ENCODE data around the gene SLC22A7.
"Not testable (repeated sequence)": the region's sequence is repeated elsewhere in the genome, so short reads cannot be mapped to it uniquely, and the experiment has no call there.

The SLC22A7 gene

DNA sequence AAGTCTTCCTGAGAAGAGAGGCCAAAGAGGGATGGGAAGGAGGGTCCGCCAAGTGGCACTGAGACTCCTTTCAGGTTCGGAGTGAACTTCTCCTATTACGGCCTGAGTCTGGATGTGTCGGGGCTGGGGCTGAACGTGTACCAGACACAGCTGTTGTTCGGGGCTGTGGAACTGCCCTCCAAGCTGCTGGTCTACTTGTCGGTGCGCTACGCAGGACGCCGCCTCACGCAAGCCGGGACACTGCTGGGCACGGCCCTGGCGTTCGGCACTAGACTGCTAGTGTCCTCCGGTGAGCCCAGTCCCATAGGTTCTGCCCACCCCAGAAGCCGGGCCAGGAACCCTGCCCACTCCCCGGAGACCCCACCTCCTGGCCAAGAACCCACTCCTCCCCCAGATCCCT is 4.1 kb downstream of the SLC22A7 start:
- no peak for DNase-seq (ENCODE audit: low spot score)

DNA sequence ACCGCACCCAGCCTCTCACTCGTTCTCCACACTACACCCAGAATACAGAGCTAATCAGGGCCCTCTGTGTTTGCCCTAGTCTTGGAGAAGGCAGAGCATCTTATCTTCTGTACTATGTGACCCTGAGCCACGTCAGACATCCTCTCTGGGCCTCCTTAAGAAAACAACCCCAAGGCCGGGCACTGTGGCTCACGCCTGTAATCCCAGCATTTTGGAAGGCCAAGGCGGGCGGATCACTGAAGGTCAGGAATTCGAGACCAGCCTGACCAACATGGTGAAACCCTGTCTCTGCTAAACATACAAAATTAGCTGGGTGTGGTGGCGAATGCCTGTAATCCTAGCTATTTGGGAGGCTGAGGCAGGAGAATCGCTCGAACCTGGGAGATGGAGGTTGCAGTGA is 4.9 kb downstream of the SLC22A7 start:
- not testable (repeated sequence) for DNase-seq (ENCODE audit: low spot score)

DNA sequence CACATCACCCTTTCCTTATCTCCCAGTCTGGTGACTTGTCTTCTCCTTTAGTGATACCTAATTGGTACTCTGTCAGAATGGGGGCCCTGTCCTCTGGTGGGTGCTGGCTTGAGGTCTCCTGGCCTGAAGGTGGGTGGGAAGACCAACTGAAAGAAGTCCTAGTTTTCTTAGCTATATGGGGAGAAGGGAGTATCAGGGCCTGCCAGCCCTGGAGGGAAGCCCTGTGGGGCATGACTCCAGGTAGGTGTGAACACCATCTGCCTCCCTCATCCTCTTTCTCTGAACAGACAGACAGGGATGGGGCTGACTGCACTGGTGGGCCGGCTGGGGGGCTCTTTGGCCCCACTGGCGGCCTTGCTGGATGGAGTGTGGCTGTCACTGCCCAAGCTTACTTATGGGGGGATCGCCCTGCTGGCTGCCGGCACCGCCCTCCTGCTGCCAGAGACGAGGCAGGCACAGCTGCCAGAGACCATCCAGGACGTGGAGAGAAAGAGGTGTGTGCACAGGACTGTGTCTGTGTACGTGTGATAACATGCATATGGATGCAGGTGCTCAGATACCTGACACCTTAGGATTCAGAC is 5.8 kb downstream of the SLC22A7 start:
- no peak for DNase-seq (ENCODE audit: low spot score)

DNA sequence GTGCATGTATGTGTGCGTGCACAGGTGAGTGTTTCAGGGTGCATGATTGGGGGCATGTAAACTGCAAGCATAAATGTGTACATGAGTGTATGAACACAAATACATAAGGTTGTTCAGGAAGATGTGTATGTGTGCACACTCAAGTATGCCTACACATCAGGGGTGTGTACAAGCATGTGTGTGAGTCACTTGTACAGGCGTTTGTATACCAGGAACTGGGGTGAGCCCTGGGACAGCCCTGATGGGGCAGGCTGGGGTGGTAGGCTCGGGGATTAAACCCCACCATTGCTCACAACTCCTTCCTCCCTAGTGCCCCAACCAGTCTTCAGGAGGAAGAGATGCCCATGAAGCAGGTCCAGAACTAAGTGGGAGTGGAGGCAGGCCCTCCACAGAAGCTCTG is 6.3 kb downstream of the SLC22A7 start:
- no peak for DNase-seq (ENCODE audit: low spot score)

DNA sequence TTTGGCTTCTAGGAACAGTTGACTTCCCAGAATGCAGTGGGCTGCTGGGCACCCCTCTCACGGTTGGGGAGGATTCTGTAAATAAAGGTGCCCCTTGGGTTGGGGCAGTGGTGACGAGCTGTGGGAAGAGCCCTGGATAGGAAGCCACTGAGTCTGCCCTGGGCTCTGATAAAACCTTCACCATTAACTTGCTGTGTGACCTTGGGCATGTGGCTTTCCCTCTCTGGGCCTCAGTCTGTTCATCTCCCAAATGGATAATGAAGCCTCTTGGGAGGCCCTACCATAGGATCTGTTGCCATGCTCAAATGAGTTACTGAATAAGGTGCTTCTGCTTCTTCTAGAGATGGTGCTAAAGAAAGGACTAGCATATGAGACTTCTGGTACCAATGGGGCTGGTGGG is 6.8 kb downstream of the SLC22A7 start:
- no peak for DNase-seq (ENCODE audit: low spot score)

DNA sequence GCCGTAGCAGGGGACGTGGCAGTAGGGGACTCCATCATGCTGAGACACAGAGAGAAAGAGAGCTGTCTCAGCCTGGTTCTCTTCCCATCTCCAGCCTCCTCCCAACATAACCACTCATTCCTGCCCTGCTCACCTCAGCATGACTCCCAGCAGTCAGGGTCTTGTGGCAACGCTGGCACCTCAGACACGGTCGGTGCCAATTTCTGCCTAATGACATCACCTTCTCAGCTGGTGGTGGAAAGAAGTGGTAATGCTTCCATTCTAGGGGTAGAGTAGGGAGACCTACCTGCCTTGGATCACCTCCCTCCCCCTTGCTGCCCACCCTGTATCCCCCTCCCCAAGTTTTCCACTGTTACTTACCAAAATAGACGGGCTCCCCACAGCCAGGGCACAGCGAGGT is 8.0 kb downstream of the SLC22A7 start:
- DNase-seq (ENCODE audit: low spot score) = no peak

DNA sequence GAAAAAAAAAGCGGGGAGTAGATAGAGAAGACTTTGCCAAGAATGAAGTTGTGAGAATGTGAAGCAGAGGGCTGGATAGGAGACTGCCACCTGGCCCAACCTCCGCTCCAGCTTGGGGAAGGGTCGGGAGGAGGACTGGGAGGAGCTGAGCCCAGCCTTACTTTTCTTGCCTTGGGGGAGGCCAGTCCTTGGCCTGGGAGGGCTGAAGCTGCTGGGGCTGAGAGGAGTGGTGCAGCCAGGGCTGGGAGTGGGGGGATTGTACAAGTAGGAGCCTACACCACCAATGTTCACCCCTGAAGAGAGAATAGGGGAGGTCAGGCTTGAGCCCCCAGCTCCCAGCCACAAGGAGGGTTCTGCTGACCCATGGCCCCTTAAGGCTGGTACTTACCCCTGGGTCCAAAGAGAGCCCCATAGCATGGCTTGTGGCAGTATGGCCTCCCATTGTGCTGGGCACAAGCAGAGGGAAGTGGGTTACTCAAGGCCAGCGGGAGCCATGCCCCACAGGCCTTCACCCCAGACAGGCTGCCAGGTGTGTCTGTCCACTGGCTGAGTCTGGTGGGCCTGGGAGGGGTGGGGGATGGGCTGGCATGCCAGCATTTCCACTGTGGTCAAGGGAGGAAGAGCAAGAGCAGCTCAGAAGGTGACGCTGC is 9.5 kb downstream of the SLC22A7 start:
- no peak for DNase-seq (ENCODE audit: low spot score)

DNA sequence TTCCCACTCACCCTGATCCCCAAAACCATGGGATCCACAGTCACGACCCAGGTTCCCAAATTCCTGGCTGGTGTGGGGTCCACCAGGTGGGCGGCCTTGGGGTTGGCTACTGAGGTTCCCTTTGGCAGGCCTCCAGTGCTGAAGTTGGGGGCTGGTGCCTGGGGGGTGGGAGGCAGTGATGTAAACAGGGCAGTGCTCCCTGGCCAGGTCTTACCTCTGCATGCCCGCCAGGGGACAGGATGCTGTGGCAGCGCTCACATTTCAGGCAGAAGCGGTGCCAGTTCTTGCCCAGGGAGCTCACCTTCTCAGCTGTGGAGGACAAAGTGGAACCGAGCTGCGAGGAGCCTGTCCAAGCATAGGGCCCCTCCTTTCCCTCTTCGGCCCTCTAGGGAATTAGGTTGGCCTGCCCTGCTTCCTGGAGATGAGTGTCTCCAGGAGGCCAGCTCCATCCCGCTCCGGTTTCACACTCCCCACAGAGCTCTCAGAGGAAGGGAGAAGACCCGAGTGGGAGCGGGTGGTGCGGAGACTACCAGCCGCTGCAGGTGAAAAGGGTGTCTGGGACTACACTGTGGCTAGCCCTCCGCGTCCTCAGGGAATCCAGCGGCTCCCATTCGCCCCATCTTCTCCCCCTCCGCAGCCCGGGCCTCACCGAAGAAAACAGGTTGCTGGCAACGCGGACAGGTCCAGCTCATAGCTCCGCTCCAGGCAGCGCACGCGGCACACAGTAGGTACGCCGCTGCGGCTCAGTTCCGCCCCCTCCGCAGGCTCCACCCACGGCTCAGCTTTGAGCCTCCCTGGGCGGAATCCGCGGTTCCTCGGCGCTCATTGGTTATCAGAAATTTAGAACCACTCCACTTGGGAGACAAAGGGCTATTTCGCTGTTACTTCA is 10.3 kb downstream of the SLC22A7 start, which contains the start of gene CRIP3:
CRIP3 (minus strand) TSS at position 726 of the 889 bp plus-strand sequence; CDS start at position 692, 34 bp downstream.
- DNase-seq (ENCODE audit: low spot score) = no peak

DNA sequence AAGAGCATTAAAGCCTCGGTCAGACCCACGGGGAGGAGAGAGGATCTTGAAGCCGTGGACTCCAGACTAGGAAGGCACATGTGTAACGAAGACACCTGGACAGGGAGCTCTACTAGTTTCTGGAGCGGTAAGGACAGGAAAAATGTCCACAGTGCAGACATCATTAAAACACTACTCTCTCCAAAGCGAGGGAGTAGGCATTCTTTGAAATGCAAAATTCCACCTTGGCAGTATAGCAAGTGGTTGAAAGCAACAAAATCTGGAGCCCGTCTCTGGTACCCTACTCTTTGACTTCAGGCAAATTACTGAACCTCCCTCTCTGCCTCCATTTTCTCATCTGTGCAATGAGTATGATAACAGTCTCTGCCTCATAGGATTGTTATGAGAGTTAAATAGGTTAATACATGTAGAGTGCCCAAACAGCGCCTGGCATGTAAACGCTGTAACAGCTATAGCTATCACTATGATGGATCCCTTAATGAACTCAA is 11.0 kb downstream of the SLC22A7 start:
- no peak for DNase-seq (ENCODE audit: low spot score)

DNA sequence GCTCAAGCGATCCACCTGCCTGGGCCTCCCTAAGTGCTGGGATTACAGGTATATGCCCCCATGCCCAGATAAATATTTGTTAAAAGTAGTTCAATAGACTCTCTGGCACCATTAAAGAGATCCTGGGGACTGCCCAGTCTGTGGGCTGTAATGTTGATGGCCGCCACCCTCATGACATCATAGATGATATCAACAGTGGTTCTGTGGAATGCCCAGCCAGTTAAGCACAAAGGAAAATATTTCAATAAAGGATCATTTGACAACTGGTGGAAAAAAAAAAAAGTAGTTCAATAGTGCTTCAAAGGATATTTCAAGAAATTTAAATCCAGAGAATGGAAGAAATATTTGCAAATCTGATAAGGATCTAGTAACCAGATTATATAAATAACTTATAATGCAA is 12.1 kb downstream of the SLC22A7 start:
- DNase-seq (ENCODE audit: low spot score) = no peak

DNA sequence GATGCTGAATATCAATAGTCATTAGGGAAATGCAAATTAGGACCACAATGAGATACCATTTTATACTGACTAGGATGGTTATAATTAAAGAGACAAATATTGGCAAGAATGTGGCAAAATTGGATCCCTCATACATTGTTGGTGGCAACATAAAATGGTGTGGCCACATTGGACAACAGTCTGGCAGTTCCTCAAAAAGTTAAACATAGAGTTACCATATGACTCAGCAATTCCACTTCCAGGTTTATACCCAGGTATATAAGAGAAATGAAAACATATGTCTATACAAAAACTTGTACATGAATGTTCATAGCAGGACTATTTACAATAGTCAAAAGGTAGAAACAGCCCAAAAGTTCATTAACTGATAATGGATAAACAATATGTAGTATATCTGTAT is 12.6 kb downstream of the SLC22A7 start:
- no peak for DNase-seq (ENCODE audit: low spot score)

DNA sequence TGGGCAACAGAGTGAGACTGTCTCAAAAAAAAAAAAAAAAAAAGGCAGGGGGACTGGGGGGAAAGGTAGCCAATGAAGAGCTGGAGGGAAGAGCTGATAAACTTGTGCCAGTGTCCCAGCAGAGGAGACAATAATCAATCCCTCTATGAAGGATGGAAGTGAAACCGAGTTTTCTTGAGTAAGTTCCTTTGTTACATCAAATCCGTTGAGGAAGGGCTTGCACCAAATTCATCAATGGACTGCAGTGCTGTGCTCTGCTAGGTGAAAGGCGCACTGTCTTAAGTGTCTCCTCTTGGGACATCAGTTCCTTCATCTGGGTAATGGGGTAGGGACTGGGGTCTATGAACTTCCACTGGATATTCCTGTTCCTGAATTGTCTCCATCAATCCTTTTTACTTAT is 13.6 kb downstream of the SLC22A7 start:
- no peak for DNase-seq (ENCODE audit: low spot score)

DNA sequence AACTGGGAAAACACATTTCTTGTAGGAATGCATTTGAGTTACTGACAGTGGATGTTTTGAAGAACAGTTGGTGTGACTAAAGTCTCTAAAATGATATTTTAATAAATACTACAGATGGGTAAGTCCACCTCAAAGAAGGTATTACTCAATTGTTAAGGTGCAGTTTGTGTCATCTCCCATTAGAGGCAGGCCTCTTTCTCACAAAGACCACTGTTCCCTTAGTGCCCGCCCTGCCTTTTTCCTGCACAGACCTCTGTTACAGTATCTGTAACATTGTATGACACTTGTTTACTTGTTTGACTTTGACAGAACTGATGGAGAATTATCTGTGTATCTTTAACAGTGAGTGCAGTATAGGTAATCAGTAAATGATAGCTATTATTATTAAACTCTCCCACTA is 15.8 kb downstream of the SLC22A7 start:
- no peak for DNase-seq (ENCODE audit: low spot score)

DNA sequence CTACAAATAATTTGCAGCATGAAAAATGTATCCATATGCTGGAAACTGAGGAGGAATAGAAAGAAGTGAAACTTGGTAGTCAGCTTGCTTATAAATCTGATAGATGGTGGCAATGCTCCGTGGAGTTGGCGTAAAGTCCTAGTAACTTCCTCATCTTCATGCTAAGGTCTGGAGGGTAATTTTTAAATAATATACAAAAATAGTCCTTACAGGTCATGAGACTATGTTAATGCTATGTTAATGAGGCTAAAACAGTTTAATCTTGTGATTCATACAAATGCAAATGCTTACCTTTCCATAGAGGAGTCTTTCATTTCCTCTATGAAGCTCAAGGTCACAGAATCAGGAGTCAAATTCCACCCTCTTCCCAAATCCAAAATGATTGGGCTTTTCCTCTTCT is 20.0 kb downstream of the SLC22A7 start:
- DNase-seq (ENCODE audit: low spot score) = no peak

DNA sequence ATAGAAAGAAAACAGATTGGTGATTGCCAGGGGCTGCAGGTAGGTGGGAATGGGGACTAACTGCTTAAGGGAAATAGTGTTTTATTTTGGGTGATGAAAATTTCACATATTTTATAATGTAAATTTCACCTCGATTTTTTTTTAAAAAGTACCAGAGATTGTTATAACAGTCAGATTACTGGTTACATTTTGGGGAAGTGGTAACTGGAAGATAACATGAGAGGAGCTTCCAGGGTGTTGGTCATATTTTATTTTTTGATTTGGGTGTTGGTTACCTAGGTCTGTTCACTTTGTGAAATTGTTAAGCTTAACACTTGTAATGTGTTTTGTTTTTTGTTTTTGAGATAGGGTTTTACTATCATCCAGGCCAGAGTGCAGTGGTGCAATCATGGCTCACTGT is 27.8 kb downstream of the SLC22A7 start:
- DNase-seq (ENCODE audit: low spot score) = no peak

DNA sequence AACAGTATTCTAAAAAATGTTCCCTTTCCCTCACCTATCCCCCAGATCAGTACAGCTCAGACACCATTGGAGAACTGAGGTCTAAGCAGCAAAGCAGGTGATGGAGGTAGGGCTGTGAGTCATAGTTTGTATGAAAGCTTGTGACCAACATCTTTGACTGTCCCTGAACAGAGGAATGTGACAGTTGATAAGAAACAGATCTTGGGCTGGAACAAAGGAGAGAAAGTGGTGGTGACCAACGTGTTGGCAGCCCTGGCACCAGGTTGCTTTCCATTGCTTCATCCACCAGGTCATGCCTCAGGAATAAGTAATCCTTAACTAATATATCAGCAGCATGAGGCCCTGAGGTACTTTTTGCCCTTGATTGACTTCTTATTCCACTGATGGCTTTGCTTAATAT is 30.5 kb downstream of the SLC22A7 start:
- peak; percentile 81 for DNase-seq (ENCODE audit: low spot score)

DNA sequence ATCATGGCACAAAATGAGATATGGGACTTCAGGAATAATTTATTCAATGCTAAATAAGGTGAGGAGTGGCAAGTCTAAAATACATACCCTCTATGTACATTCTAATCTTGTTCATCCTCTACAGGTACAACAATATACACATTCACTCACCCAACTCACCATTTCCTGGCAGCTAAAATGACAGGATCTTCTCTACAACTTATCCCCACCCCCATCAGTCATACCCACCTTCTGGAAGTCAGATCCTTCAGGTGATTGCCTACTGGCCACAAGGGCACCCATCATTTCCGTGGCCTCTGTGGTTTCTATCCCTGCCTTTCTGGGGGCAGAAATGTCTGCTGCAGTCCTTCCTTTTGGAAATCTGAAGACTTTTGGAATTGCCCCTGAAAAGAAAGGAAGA is 33.4 kb downstream of the SLC22A7 start:
- DNase-seq (ENCODE audit: low spot score) = no peak

DNA sequence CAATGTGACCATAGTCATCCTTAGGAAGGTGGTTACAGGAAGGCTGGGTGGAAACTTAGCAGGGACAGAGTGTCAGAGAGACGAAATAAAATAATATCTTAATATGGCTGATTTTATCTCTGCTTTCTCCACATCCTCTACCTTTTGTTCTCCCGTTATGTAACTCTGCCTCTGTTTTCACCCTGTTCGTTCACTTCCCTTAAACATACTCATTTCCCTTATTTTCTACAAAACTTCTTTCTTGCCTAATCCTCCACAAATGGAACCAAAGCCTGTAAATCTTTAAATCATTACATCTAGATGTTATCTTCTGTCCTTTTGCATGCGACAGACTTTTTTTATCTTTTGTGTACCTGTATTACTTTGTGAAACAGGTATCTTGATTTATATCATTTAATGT is 33.8 kb downstream of the SLC22A7 start:
- no peak for DNase-seq (ENCODE audit: low spot score)

DNA sequence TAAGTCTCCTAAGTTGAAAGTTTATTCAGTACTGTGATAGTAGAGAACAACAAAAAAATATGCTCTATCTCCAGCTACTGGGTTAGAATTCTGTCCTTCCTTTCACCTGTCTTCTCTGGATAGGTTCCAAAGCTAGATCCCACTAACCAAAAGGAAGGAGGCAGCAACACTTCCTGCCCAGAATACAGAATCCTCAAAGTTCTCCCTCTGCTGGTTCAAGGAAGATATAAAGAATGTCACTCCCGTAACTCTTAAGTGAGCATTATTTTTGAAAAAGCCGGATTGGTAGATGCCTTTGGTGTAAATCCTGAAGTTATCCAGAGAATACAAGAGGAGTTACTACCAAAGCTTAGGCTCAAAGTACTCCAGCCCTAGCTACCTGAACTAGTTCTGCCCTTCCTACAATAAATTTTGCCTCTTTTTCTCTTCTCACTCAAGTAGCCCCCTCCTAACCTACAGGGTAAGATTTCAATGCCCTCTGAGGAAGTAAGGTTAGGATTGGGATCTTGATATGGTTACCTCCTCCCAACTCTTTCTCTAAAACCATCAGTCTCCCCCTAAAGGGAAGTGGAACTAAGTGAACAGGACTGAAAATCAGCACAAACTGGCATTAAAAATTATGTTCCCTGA is 36.5 kb downstream of the SLC22A7 start:
- peak; percentile 71 for DNase-seq (ENCODE audit: low spot score)

DNA sequence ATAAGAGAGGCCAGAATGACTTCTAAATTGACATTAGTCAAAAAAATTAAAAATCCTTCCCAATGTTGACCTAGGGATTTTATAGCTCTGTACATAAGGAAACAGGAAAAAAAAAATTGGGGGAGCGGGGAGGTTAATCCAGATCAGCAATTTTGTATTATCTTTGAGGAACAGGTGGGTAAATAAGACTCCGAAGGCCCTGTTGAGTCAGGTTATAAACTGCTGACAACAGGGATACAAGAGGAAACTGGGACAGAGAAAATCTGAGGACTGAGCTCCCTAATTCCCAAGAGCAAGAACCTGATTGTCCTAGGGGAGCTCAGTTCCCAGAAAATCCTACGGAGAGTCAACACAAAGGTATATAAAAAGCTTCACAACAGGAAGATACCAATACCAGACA is 37.4 kb downstream of the SLC22A7 start:
- DNase-seq (ENCODE audit: low spot score) = no peak

DNA sequence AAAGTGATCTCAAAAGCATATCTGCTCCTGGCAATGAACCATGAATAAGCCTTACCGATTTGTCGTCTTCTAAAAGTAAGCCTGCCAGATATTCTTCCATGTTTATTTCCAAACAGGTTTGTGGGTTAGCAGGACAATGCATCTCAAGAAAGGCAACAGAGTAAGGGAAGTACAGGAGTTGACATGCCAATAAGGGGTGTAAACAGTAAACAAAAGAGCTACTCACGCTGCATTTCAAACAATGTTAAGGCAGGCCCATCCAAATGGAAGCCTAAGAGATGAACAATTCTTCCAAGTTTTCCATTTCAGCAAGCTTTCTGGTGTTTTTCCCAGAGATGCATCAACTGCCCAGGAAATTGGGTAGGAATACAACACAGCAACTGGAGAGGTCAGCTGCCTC is 38.3 kb downstream of the SLC22A7 start:
- DNase-seq (ENCODE audit: low spot score) = no peak

DNA sequence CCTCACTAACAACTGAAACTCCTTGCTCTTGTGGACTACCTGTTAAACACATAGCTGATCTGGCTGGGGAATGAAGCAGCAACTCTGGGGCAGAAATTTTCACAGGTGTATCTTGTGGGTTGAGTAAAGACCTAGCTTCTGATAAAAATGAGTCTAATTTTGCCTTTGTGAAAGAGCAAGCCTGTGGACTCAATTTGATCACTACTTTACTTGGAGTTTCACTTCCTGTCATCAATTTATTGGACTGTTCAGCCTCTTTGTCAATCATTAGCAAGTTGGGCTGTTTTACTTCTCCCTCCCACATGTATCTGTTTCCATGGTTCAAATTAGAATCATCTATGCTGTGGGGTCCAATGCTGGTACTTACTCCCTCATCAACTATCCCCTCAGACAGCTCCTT is 40.2 kb downstream of the SLC22A7 start:
- no peak for DNase-seq (ENCODE audit: low spot score)

DNA sequence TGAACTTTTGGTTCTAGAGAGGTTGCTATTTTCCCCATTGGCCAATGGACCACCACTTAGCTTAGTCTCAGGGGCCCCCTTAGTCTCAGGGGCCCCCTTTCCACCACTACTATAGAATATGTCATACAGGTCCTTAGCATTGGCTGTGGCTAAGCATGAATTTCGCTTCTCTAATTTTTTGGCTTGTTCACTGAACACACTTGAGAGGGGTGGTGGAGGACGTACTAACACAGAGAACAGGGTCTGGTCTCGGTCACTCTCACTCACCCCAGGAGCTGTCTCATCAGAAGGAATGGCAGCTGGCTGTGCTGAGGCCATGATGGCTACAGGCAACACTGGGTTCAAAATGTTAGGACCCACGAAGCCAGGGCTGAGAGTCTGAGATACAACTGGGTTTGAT is 41.1 kb downstream of the SLC22A7 start:
- no peak for DNase-seq (ENCODE audit: low spot score)
